Choroid plexus epithelial cell (primary cell): ENCODE data around the gene SGCA.

Source experiments
- DNase-seq: peaks from one replicate; pipeline ENCODE4 v3.0.0-alpha.2; 2010; ENCODE audit warnings: low read depth
- H3K4me3 ChIP-seq: 2 replicates; pipeline ENCODE4 v1.5.1; 2011; ENCODE audit warnings: low read depth, mild to moderate bottlenecking, control low read depth, low read length, moderate library complexity
- CTCF ChIP-seq: conservative IDR thresholded peaks from 2 replicates; pipeline ENCODE4 v1.5.1; 2011; ENCODE audit warnings: low read depth, mild to moderate bottlenecking, control low read depth, inconsistent platforms, low read length, moderate library complexity

Gene SGCA

GRCh38 chr17:50130559-50131305 is 35.1 kb upstream of the SGCA start:
- DNase-seq, result no peak
- peak overlapping the region; percentile 57 for H3K4me3 ChIP-seq
- TF ChIP-seq CTCF, result no peak

GRCh38 chr17:50132104-50132794 is 33.6 kb upstream of the SGCA start:
- no peak overlapping the region for H3K4me3 ChIP-seq
- DNase-seq, result no peak
- TF ChIP-seq CTCF, result no peak

DNA sequence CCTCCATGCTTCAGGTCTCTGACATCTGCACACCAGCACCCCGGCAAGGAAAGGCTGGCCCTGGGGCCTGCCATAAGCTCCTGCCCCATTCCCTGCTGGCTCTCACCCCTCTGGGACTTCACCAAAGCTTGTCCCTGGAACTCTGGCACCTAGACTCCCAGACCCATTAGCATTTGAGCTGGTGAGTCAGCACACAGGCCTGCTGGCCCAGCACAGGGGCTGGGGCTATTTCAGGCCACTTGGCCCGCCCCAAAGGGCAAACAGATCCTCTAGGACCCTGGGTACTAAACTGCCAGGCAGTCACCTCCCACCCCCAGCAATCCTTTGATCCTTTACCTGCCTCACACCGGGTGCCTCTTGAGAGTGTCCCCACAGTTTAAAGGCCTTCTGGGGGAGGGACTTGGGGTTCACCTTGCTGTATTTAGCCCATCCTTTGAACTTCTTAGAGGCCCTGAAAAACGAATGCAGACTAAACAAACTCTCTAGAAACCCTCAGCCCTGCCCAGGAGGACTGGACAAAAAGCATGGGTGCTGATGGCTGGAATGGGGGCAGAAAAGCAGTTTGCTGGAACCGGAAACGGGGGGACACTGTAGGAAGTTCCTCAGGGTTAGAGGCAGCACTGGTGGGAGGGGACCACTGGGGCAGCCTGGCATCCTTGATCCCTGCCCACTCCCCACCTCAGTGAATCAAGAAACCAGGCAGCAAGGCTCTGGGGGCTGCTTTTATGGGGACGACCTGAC is 32.6 kb upstream of the SGCA start:
- no peak for DNase-seq
- no peak overlapping the region for H3K4me3 ChIP-seq
- TF ChIP-seq CTCF, result no peak

DNA sequence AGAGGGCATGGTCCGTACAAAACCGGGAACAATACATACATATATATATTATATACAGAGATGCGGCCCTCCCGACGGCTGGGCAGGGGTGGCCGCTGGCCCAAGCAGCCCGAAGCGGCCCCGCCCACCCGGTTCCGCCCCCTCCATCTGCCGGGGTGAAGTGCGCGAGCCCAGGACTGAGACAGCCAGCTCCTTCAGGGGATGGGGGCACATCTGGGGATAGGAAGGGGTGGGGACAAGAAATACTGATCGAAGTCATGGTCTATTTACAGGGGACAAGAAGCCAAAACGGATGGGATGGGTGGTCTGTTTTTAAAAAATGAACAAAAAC is 32.1 kb upstream of the SGCA start:
- no peak for TF ChIP-seq CTCF
- H3K4me3 ChIP-seq, result no peak overlapping the region
- no peak for DNase-seq

DNA sequence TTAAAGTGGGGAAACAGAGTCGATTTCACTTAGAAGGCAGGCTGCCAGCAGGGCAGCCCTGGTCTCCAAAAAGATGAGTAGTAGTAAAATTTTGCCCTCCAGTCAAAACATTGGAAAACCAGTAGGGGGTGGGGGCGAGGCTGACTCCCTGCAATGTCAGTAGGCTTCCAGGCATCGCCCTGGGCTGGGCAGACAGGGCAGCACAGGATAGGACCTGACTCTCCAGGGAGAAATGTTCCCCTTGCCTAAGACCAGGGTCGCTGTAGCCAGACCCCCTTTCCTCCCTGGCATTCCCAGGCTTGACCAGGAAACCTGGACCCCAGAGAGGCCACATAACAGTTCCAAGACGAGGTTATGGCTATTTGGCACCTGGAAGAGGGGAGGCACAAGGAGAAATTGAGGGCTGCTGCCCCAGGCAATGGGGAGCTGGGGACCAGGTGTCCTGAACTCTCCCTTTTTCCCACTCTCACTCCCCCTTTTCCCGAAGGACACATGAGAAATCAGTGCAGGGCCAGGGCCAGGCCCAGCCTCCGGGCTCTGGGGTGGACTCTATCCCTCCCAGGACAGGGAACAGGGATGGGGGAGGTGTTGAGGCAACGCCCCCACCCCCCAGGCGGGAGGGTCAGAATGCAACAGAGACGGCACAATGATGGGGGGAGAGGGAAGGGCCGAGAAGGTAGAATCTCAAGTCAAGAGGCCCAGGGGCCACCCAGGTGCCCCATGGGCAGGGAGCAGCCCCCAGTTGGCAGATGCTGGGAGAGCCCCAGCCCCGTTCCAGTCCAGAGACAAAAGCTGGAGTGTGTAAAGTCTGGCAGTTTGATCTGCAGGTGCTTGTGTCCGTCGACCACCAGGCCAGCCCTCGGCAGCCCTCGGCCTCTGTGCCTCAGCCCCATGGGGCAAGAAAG is 31.3 kb upstream of the SGCA start:
- DNase-seq, result no peak
- TF ChIP-seq CTCF, result peak; percentile 20
- no peak overlapping the region for H3K4me3 ChIP-seq

- no peak for DNase-seq
- no peak overlapping the region for H3K4me3 ChIP-seq
- no peak for TF ChIP-seq CTCF
Measured at GRCh38 chr17:50135316-50136095, 30.3 kb upstream of the SGCA start.
